K562 (cell line): ENCODE measurements around the gene ZNF467. TPM values are rescaled to one million over a fixed set of nuclear protein-coding genes. Genes with fewer than 3 reads are reported as not detected.

Source experiments
- ATAC-seq: fragments of 200-7000 bp; cut with Tn5 transposase; 3 replicates; pipeline ENCODE4 v1.9.1; 2020; ENCODE audit warnings: moderate library complexity
- BruUV-seq: library from RNA; stranded (reverse); fragments of 400-500 nt; replicated peaks from 2 replicates; lab custom pipeline; 2021; lab: Mats Ljungman, UMichigan
- CTCF ChIA-PET: fragments of 300-600 bp; formaldehyde crosslinking; extraction: SDS; loops from one replicate; lab custom pipeline; 2021; ENCODE audit warnings: low intra/inter-chr PET ratio; lab: Yijun Ruan, JAX
- POLR2A ChIA-PET: fragments of 300-600, 350-650 bp; sonication (Branson Sonifier 250); formaldehyde crosslinking; extraction: SDS; loops from one replicate; lab custom pipeline; 2021; ENCODE audit warnings: antibody characterized with exemption, inconsistent platforms; lab: Yijun Ruan, JAX
- DNase-seq, 4 experiments: peaks; one replicate each; pipeline versions ENCODE4 v3.0.0 to v3.0.0-alpha.2; 2011 to 2018; ENCODE audit warnings: low spot score in 3 of 4, mixed read lengths in 3 of 4; ENCODE audit errors: extremely low read depth in 1 of 4
- FAIRE-seq: peaks from 2 replicates; lab custom pipeline; 2011; peaks lifted over from hg19 to GRCh38; lab: Jason Lieb, UNC
- H2AFZ ChIP-seq: 2 replicates; pipeline ENCODE4 v1.6.0; 2011; ENCODE audit warnings: low read depth, low read length, control low read depth, inconsistent platforms
- H3K27ac ChIP-seq: fragments of 200-600 bp; 3 replicates; pipeline ENCODE4 v1.8.0; 2011; ENCODE audit warnings: low read depth, mild to moderate bottlenecking, control low read depth, inconsistent platforms, low read length, moderate library complexity, mixed read lengths; ENCODE audit errors: extremely low read depth
- H3K27me3 ChIP-seq, 2 experiments: fragments of 300-600 bp in 1 of 2; 2 replicates in 1 of 2; 3 replicates in 1 of 2; pipeline versions ENCODE4 v1.6.0 to v1.8.0; 2011; ENCODE audit warnings: inconsistent platforms in 2 of 2, low read length in 2 of 2, mild to moderate bottlenecking in 1 of 2, mixed read lengths in 1 of 2, moderate library complexity in 1 of 2; ENCODE audit not compliant: control insufficient read depth in 2 of 2, insufficient read depth in 2 of 2
- H3K36me3 ChIP-seq: fragments of 300-600 bp; 3 replicates; pipeline ENCODE4 v1.8.0; 2011; ENCODE audit warnings: mild to moderate bottlenecking, low read length, inconsistent platforms; ENCODE audit not compliant: control insufficient read depth, insufficient read depth
- H3K4me1 ChIP-seq, 2 experiments: fragments of 200-600 bp in 1 of 2; replicated peaks in 1 of 2; 2 replicates in 1 of 2; 3 replicates in 1 of 2; pipeline versions ENCODE4 v1.5.1 to v1.8.0; 2011; ENCODE audit warnings: inconsistent platforms in 2 of 2, low read length in 2 of 2, mild to moderate bottlenecking in 1 of 2, mixed read lengths in 1 of 2, moderate library complexity in 1 of 2; ENCODE audit not compliant: control insufficient read depth in 2 of 2, insufficient read depth in 2 of 2
- H3K4me2 ChIP-seq: 2 replicates; pipeline ENCODE4 v1.6.1; 2011; ENCODE audit warnings: low read length, control low read depth, inconsistent platforms, mixed read lengths; ENCODE audit not compliant: insufficient read depth
- H3K4me3 ChIP-seq: fragments of 200-600 bp; sonication (generic), shearing (Covaris generic); 2 replicates; pipeline ENCODE4 v1.5.1; 2016; ENCODE audit warnings: control low read depth, inconsistent platforms
- H3K79me2 ChIP-seq: fragments of 200-600 bp; 3 replicates; pipeline ENCODE4 v1.8.0; 2011; ENCODE audit warnings: low read length, inconsistent platforms; ENCODE audit not compliant: control insufficient read depth, insufficient read depth
- H3K9ac ChIP-seq, 2 experiments: 2 replicates each; pipeline versions ENCODE4 v1.6.0 to v1.6.1; 2011; ENCODE audit warnings: low read depth in 2 of 2, low read length in 2 of 2, control low read depth in 1 of 2, inconsistent platforms in 1 of 2, mild to moderate bottlenecking in 1 of 2, mixed read lengths in 1 of 2; ENCODE audit not compliant: insufficient read depth in 1 of 2
- H3K9me1 ChIP-seq: one replicate; pipeline ENCODE4 v1.6.0; 2011; ENCODE audit warnings: inconsistent platforms, mild to moderate bottlenecking, low read length, moderate library complexity; ENCODE audit not compliant: control insufficient read depth, insufficient read depth
- H3K9me3 ChIP-seq: replicated peaks from 2 replicates; pipeline ENCODE4 v1.5.1; 2011; ENCODE audit warnings: low read depth, low read length, inconsistent platforms; ENCODE audit not compliant: control insufficient read depth, insufficient read depth
- H4K20me1 ChIP-seq: replicated peaks from 2 replicates; pipeline ENCODE4 v1.6.1; 2011; ENCODE audit warnings: low read length, inconsistent platforms, mixed read lengths; ENCODE audit not compliant: control insufficient read depth, insufficient read depth
- CEBPZ ChIP-seq: fragments of 150-350 bp; IDR thresholded peaks from 2 replicates; pipeline ENCODE4 v1.6.1; 2014; ENCODE audit warnings: low read depth, mild to moderate bottlenecking, low read length, borderline replicate concordance
- CREB1 ChIP-seq, 2 experiments: sonication (generic) in 1 of 2; formaldehyde crosslinking in 1 of 2; IDR thresholded peaks; 2 replicates each; pipeline versions ENCODE4 v1.6.1 to v1.8.0; 2012 to 2022; ENCODE audit warnings: inconsistent platforms in 1 of 2, mild to moderate bottlenecking in 1 of 2, missing genetic modification reagents in 1 of 2, moderate library complexity in 1 of 2
- GABPB1 ChIP-seq: sonication (generic); formaldehyde crosslinking; IDR thresholded peaks from 2 replicates; pipeline ENCODE4 v1.8.0; 2022; ENCODE audit warnings: mild to moderate bottlenecking, missing genetic modification reagents
- KDM5B ChIP-seq: fragments of 200-600 bp; sonication (generic); IDR thresholded peaks from 2 replicates; pipeline ENCODE4 v1.6.1; 2012; ENCODE audit warnings: low read depth, mild to moderate bottlenecking, moderate library complexity, low read length, control low read depth, inconsistent platforms; ENCODE audit not compliant: insufficient replicate concordance
- MLLT1 ChIP-seq, 2 experiments: fragments of 450-650 bp; IDR thresholded peaks; 2 replicates each; pipeline ENCODE4 v1.6.1; 2016
- NFRKB ChIP-seq: fragments of 450-650 bp; IDR thresholded peaks from 2 replicates; pipeline ENCODE4 v1.6.1; 2016; ENCODE audit warnings: low read depth
- POLR2G ChIP-seq: fragments of 200-400 bp; formaldehyde crosslinking; IDR thresholded peaks from 2 replicates; pipeline ENCODE4 v1.6.1; 2017; ENCODE audit warnings: low read depth, mild to moderate bottlenecking, antibody characterized with exemption, low read length, moderate library complexity
- RB1 ChIP-seq: fragments of 450-650 bp; IDR thresholded peaks from 2 replicates; pipeline ENCODE4 v1.6.1; 2017; ENCODE audit warnings: low read depth, mild to moderate bottlenecking
- RBFOX2 ChIP-seq: fragments of 200-400 bp; formaldehyde crosslinking; IDR thresholded peaks from 2 replicates; pipeline ENCODE4 v1.6.1; 2017; ENCODE audit warnings: low read depth, mild to moderate bottlenecking, low read length, moderate library complexity
- RFX1 ChIP-seq: fragments of 450-650 bp; IDR thresholded peaks from 2 replicates; pipeline ENCODE4 v1.6.1; 2016; ENCODE audit warnings: mild to moderate bottlenecking, moderate library complexity
- TGIF2 ChIP-seq: sonication (generic); formaldehyde crosslinking; IDR thresholded peaks from 2 replicates; pipeline ENCODE4 v1.8.1; 2022; ENCODE audit warnings: mild to moderate bottlenecking, missing genetic modification reagents, moderate library complexity
- ZBTB33 ChIP-seq: sonication (generic); formaldehyde crosslinking; IDR thresholded peaks from 2 replicates; pipeline ENCODE4 v1.8.1; 2023; ENCODE audit warnings: mild to moderate bottlenecking, missing genetic modification reagents
- ZNF140 ChIP-seq: fragments of 250-450 bp; sonication (Bioruptor Pico); IDR thresholded peaks from 2 replicates; pipeline ENCODE4 v1.8.0; 2021; ENCODE audit warnings: moderate library complexity, mild to moderate bottlenecking, inconsistent platforms
- ZNF253 ChIP-seq: fragments of 250-450 bp; sonication (Bioruptor Pico); conservative IDR thresholded peaks from 2 replicates; pipeline ENCODE4 v1.6.1; 2021; ENCODE audit warnings: mild to moderate bottlenecking
- ZNF445 ChIP-seq: fragments of 250-450 bp; sonication (Bioruptor Pico); IDR thresholded peaks from 2 replicates; pipeline ENCODE4 v1.4.0; 2020; ENCODE audit warnings: low read depth, mild to moderate bottlenecking, moderate library complexity
- ZZZ3 ChIP-seq: fragments of 450-650 bp; IDR thresholded peaks from 2 replicates; pipeline ENCODE4 v1.6.1; 2016; ENCODE audit warnings: antibody characterized with exemption, mild to moderate bottlenecking, moderate library complexity
- WGBS: fragments of 100-300 bp; shearing (Covaris generic); methylation state at CpG from one replicate; pipeline ENCODE4 v1.1.6; 2016; ENCODE audit warnings: low coverage, mixed read lengths; ENCODE audit not compliant: insufficient coverage; ENCODE audit errors: missing lambda C conversion rate; 5-methylcytosine and 5-hydroxymethylcytosine counted together
- in situ Hi-C: fragments of 300-500 bp; cut with MboI; formaldehyde crosslinking; loops from 4 replicates; pipeline ENCODE4 v1.15.0; 2018; ENCODE audit warnings: inconsistent platforms, mixed read lengths
- intact Hi-C: fragments of 100-400 bp; cut with micrococcal nuclease; formaldehyde crosslinking; loops from 2 replicates; pipeline ENCODE4 v1.14.2; 2022
- polyA plus RNA-seq, 8 experiments: library from polyadenylated mRNA; depleted of rRNA in 4 of 8; stranded (reverse) in 5 of 8; unstranded in 3 of 8; fragments of >200 nt; fragmentation: Nextera tagmentation in 2 of 8; fragmentation: Illumina TruSeq in 1 of 8; extraction: Ambion mirVana in 2 of 8; extraction: Trizol in 1 of 8; gene quantifications; 2 replicates each; pipeline versions ENCODE4 v1.2.1 to v1.2.3, GENCODE V29; 2011 to 2014; ENCODE audit warnings: inconsistent platforms in 1 of 8, missing spikeins in 1 of 8
- total RNA-seq, 7 experiments: library from RNA; depleted of rRNA in 6 of 7; stranded (reverse); fragments of >200 nt in 6 of 7; fragmentation: Illumina TruSeq in 2 of 7; extraction: Trizol in 2 of 7; gene quantifications; 2 replicates each; pipeline versions ENCODE4 v1.2.1 to v1.2.3, GENCODE V29; 2011 to 2021; ENCODE audit warnings: low replicate concordance in 1 of 7

ZNF467 gene
- total and polyA plus RNA-seq, 9 of the 15 experiments (the other 6 are each of a cell fraction or from before 2014, with no cell fraction given), result 0.32 to 14.2 (median 1.7) TPM

- intact Hi-C loops, result no loop called here
- no peak overlapping the region for H3K27ac ChIP-seq
- 69% methylated on average over 6 of the region's 6 CpGs for WGBS
- in situ Hi-C loops, result no loop called here
- ATAC-seq (peak; percentile 6; the same call in 2 of the 3 replicates), DNase-seq (no peak), FAIRE-seq (no peak)
- H3K36me3 ChIP-seq, result peaks cover 31% of the 10 kb centered on the region; the same call in 2 of the 3 replicates
- H2AFZ ChIP-seq, result no peak overlapping the region
- H3K9me1 ChIP-seq, result no peaks in the 10 kb centered on the region
- peaks cover 0 to 27% of the 10 kb centered on the region in 2 experiments; a peak in 4 of 5 replicates for H3K4me1 ChIP-seq
- no peaks in the 10 kb centered on the region for H3K9me3 ChIP-seq
- no TSS peak for BruUV-seq
- H3K4me2 ChIP-seq, result no peak overlapping the region
- peaks cover 0 to 11% of the 10 kb centered on the region in 2 experiments; a peak in 1 of 5 replicates for H3K27me3 ChIP-seq
- no peak overlapping the region for H3K4me3 ChIP-seq
- ChIA-PET CTCF (interaction anchor here (0.8 kb wide), 1 partner anchor 52 kb away, joined by 3 read pairs; no protein-coding TSS in a partner anchor), POLR2A (interaction anchor here (1.0 to 1.3 kb wide), 3 partner anchors 11 to 13 kb away, joined by 3 to 4 read pairs (median 3); no protein-coding TSS in a partner anchor)
- H3K79me2 ChIP-seq, result no peaks in the 10 kb centered on the region
- H3K9ac ChIP-seq, result peak overlapping the region in 1 of 2 experiments; percentile 85; a peak in 2 of 4 replicates
- peaks cover 17% of the 10 kb centered on the region; the same call in 1 of the 2 replicates for H4K20me1 ChIP-seq
- TF ChIP-seq ZZZ3 (no peak), CREB1 (IDR thresholded peaks at IDR 0.05) (no peak), CREB1 (CRISPR knock-in tag; IDR thresholded peaks at IDR 0.05) (0 out of 2 replicates have a peak, but pooled peaks have one; percentile 14), CEBPZ (no peak), ZBTB33 (CRISPR knock-in tag) (peak; percentile 93), GABPB1 (CRISPR knock-in tag) (peak; percentile 39; the same call in 1 of the 2 replicates), RFX1 (no peak), ZNF253 (CRISPR knock-in tag) (no peak), RBFOX2 (0 out of 2 replicates have a peak, but pooled peaks have one; percentile 15), MLLT1 (IDR thresholded peaks at IDR 0.05) (no peak), KDM5B (peak; percentile 1), ZNF140 (no peak), ZNF445 (CRISPR knock-in tag) (no peak), POLR2G (peak; percentile 66), RB1 (no peak), NFRKB (no peak), TGIF2 (CRISPR knock-in tag) (no peak)
Observed at GRCh38 chr7:149735181-149735602, 38.2 kb downstream of the ZNF467 start.
